ENCODE data around the gene RAD50.
"Not testable (repeated sequence)": the region's sequence is repeated elsewhere in the genome, so short reads cannot be mapped to it uniquely, and the experiment has no call there.

RAD50 gene

DNA sequence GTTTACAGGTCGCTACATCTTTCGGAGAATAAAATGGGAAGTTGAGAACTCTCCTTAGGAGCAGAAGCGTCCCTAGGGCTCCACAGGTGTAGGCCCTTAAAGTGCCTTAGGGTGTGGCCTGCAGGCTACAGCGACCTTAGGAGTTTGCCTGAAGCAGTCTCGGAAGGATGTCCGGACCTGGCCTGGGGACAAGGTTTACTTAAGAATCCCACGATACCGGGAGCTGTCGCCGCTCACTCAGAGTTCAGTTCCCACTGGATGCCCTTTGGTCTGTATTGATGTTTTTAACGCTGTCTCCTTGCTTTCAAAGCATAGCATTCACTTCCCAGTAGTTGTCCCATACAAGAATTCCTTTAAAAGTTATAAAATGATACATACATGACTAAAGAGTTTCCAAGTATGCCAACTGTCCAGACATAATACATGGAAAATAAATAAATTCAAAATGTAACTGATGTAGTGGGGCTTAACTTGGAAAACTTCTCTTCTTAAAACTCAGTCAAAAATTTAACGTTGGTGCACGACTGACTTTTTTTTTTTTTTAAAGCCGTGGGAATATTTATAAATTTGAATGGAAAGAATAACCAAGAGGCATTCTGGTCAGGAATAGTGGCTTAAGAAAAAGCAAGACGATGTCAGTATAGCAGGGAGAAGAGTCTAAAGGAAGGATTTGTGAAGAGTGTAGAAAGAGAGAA is 848 bp downstream of the RAD50 start:
- peak overlapping the region; percentile 78 for H3K4me3 ChIP-seq (ENCODE audit: low read depth, low read length)

DNA sequence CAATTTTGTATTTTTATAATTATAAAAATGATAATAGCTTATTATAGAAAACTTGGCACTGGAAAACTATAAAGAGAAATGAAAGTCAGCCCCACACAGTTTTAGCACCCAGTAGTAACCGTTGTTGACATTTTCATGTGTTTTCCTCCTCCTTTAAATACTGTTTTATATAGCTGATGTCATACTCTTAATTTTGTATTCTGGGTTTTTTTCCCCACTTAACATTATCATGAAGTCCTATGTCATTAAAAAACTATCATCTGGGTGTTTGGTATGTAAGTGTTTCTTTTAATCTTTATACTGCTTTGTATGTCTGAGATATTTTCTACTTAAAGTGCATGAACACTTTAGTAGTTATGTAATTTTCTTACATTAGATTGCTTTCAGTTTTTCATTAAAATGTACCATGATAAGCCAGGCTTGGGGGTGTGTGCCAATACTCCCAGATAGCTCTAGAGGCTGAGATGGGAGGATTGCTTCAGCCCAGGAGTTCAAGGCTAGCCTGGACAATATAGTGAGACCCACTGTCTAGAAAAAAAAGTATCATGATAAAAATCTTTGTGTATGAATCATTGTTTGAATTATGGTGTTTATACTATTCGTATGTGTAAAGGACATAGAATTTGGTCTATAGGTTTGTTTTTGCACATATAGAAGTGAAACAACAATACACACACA is 2.7 kb downstream of the RAD50 start:
- no peak overlapping the region for H3K4me3 ChIP-seq (ENCODE audit: low read depth, low read length)

DNA sequence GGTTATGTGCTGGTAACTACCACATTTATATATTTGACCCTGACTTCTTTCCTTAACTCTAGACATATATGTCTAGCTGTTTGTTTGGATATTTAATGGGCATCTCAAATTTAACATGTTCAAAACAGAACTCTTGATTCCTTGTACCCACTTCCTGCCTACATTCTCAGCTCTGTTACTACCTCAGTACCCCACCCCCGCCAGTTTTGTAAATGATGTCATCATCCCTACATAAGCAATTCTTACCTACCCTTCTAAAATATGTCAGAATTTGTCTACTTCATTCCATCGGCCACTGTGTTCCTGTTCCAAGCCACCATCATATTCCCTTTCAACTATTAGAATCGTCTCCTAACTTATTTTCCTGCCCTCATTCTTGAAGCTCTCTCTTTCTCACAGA is 4.8 kb downstream of the RAD50 start:
- H3K4me3 ChIP-seq (ENCODE audit: low read depth, low read length), result no peak overlapping the region

DNA sequence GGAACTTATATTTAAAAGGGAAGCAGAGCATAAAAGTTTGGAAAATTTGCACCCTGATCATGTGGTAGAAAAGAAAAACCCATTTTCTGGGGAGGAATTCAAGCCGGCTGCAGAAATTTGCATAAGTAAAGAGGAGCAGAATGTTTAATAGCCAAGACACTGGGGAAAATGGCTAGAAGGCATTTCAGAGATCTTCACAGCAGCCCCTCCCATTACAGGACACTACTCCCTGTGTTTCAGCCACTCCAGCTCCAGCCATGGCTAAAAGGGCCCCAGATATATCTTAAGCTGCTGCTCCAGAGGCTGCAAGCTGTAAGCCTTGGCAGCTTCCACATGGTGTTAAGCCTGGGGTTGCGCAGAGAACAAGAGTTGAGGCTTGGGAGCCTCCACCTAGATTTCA is 7.8 kb downstream of the RAD50 start:
- H3K4me3 ChIP-seq (ENCODE audit: low read depth, low read length), result not testable (repeated sequence)

DNA sequence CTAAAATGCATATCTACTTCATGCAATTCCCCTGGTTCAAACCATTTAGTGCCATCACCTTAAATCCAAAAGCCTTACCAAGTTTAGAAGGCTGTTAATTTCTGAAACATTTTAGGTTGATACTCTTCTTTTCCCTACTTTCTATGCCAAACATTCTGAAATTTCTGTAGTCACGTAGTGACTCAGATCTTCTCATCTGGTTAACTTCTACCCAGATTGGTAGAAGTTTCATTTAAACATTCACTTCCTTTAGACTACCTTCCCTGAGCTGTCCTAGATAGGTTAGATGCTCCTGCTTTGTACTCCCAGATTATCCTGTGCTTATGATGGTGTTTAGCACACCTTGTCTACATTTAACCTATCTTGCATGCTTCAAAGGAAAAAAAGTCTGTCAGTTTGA is 9.9 kb downstream of the RAD50 start:
- H3K4me3 ChIP-seq (ENCODE audit: low read depth, low read length), result no peak overlapping the region

DNA sequence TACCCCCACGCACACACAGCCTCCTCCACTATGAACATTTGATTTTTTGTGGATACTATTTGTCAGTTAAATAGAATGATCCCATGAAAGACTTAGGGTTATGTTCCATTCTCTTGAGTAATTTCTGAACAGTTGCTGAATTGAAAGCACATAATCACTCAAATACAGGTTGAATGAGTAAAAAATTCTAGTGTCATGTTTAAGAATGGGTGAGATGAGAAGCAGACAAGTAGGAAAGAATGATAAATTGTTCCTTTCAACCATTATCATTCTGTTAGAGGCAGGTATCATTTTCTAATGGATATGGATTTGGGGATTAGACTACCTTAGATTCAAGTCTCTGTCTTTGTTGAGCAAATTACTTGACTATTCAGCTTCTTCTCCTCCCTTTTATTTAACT is 19.3 kb downstream of the RAD50 start:
- H3K4me3 ChIP-seq (ENCODE audit: low read depth, low read length), result no peak overlapping the region

DNA sequence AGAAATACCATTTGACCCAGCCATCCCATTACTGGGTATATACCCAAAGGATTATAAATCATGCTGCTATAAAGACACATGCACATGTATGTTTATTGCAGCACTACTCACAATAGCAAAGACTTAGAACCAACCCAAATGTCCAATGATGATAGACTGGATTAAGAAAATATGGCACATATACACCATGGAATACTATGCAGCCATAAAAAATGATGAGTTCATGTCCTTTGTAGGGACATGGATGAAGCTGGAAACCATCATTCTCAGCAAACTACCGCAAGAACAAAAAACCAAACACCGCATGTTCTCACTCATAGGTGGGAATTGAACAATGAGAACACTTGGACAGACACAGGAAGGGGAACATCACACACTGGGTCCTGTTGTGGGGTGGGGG is 27.8 kb downstream of the RAD50 start:
- H3K4me3 ChIP-seq (ENCODE audit: low read depth, low read length), result not testable (repeated sequence)

DNA sequence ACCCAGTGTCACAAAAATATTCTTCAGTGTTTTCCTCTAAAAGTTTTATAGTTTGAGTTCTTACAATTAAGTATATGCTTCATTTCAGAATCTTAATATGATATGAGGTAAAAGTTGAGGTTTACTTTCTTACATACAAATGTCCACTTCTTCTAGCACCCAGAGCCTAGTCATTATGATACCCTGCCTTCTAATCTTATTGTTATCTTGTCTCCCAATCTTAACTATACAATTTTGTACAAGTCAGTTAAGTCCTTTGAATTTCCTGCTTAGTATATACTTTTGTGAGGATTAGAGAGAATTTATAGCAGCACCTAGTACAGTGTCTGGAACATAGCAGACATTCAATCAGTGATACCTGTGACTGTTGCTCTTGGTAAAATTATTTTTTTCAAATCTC is 29.3 kb downstream of the RAD50 start:
- H3K4me3 ChIP-seq (ENCODE audit: low read depth, low read length), result no peak overlapping the region

DNA sequence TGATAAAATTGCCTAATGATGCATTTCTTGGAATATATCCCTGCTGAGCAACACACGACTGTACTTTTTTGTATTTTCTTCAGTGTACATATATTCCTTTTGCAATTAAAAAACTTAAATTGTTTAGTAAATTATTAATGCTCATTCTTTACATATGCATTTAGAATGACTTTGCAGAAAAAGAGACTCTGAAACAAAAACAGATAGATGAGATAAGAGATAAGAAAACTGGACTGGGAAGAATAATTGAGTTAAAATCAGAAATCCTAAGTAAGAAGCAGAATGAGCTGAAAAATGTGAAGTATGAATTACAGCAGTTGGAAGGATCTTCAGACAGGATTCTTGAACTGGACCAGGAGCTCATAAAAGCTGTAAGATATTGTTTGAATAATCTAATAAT is 32.7 kb downstream of the RAD50 start:
- H3K4me3 ChIP-seq (ENCODE audit: low read depth, low read length), result no peak overlapping the region

DNA sequence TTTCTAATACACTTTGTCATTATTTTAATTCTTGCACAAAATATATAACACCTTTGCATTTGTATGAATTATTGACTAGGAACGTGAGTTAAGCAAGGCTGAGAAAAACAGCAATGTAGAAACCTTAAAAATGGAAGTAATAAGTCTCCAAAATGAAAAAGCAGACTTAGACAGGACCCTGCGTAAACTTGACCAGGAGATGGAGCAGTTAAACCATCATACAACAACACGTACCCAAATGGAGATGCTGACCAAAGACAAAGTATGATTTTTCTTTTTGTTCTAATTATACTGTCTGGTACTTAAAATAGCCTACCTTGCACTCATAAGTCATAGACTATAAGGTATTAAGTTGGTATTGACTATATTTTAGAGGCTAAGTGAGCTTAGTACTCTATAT is 34.4 kb downstream of the RAD50 start:
- H3K4me3 ChIP-seq (ENCODE audit: low read depth, low read length), result no peak overlapping the region

DNA sequence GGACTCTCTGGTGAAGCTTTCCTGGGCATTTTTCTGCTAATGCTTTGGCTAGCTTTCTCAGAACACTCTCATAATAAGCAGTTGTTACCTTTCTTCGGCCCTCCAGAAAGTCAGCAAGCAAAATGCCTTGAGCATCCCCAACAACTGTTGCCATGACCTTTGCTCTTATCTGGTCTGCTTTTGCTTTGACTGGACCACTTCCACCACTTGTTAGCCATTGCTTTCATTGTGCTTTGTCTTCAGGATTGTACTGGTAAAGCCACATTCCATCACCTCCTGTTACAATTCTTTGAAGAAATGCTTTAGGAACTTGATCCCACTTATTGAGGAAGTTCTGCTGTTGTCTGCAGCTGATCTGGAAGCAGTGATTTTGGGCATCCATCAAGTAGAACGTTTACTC is 35.7 kb downstream of the RAD50 start:
- no peak overlapping the region for H3K4me3 ChIP-seq (ENCODE audit: low read depth, low read length)

DNA sequence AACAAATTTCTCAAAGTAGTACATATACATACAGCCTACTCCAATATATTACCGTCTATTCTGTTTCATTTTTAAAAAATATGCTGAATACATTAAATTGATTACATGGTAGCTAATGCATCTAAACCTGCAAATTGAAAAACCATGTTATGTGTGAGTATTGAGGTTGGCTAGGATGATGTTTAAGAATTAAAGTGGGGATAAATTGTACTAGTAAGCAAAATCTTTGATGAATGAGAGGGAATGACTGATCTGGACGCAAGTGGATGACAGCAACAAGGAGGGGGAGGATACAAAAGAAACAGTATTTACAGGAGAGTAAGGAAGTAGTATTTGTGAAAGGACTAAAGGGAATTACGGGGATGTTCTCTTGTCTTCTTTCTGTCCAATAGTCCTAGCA is 37.4 kb downstream of the RAD50 start:
- H3K4me3 ChIP-seq (ENCODE audit: low read depth, low read length), result no peak overlapping the region

DNA sequence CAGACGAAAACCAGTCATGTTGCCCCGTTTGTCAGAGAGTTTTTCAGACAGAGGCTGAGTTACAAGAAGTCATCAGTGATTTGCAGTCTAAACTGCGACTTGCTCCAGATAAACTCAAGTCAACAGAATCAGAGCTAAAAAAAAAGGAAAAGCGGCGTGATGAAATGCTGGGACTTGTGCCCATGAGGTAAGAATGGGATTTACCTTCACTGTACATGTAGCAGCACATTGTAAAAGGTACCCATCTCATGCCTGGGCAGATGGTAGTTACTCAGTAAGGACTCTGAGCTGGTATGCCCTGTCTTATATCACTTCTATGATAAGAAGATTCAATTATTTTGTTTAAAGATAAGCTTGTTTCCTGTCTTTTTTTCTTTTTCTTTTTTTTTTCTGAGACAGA is 38.8 kb downstream of the RAD50 start:
- H3K4me3 ChIP-seq (ENCODE audit: low read depth, low read length), result no peak overlapping the region

DNA sequence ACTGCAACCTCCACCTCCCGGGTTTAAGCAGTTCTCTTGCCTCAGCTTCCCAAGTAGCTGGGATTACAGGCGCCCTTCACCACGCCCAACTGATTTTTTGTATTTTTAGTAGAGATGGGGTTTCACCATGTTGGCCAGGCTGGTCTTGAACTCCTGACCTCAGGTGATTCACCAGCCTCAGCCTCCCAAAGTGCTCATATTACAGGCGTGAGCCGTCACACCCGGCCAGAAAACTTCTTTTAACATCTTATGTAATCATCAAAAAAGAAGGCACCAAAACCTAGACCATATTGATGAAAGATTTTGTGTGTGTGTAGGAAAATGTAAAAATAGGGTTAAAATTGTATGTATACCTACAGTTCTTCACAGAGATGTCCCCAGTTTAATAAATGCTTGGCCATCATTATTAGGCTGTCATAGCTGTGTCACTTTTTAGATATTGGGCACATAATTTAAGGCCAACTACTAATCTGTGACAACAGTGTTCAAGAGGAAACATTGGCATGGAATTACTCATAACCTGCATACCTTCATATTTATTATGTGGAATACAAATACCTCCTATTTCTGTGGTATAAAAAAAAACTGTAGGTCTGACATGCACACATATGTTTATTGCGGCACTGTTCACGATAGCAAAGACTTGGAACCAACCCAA is 44.4 kb downstream of the RAD50 start:
- H3K4me3 ChIP-seq (ENCODE audit: low read depth, low read length), result no peak overlapping the region

DNA sequence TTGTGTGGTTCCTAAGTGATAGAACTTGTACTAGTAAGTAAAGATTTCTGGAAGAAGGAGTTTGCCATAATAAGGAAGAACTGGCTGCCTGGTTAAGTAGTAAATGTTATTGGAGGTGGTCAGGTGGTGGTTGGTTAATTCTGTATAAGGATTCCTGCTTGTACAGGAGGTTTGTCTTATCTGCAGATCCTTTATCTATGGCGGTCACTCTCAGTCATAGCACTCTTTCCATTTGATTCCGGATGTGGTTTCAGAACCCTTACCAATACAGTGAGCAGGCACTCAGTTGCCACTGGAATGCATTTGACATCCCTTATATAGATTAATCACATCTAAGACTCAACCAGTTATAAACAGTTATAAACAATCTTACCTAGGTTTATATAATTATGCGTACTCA is 50.3 kb downstream of the RAD50 start:
- no peak overlapping the region for H3K4me3 ChIP-seq (ENCODE audit: low read depth, low read length)

DNA sequence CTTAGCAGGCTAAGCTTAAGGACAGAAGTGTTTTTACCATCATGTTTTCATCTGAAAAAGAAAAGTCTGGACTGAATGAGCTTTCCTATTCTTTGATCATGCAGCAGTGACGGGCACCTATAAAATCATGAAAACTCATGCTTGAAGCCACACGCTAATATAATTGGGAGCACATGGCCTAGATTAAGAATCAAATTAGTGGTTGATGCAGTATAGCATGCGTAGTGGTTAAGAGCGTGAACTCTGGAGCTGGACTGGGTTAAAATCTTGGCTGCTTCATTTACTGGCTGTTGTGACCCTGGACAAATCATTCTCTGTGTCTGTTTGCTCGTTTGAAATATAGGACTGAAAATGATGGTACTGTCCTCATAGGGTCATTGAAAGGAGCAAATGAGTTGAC is 51.3 kb downstream of the RAD50 start:
- no peak overlapping the region for H3K4me3 ChIP-seq (ENCODE audit: low read depth, low read length)

DNA sequence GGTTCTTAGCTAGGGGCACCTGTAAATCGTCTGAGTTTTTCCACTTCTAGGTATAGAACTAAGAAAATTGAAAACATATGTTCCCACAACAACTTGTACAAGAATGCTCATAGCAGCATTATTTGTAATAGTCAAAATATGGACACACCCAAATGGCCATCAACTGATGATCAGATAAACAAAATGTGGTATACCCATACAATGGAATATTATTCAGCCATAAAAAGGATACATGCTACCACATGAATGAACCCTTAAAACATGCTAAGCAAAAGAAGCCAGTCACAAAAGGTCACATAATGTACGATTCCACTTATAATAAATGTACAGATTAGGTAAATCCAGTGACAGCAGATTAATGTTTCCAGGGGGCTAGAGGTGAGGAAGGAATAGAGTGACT is 55.2 kb downstream of the RAD50 start:
- H3K4me3 ChIP-seq (ENCODE audit: low read depth, low read length), result no peak overlapping the region

DNA sequence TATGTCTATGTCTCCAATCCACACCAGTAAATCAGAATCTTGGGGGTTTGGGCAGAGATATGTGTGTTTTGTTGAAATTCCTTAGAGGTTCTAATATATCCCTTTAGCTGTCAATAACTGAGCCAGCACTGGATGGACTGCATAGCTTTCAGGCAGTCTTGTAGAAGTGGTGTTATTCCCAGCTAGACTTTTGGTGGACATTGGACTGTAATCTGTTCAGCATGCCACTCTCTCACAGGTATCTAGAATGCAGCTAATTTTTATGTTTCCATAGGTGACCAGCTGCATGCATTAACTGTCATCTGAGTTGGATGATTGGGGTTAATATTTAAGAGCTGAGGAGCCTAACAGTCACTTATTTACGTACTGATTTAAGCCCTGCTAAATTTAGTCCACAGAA is 56.1 kb downstream of the RAD50 start:
- no peak overlapping the region for H3K4me3 ChIP-seq (ENCODE audit: low read depth, low read length)

DNA sequence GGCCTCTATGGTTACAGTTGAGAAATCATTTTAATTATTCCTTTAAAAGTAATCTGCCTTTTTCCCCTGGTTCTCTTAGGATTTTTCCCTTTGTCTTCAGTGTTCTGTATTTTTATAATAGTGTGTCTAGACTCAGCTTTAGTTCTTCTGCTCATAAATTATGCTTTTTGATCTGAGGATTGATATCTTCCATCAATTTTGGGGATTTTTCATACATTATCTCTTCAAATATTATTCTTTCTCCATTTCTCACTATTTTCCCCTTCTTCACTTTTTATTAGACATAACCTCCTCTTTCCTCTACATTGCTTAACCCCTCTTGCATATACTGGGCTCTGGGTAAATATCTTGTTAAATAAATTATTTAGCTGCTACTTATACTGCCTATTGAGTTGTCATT is 64.9 kb downstream of the RAD50 start:
- no peak overlapping the region for H3K4me3 ChIP-seq (ENCODE audit: low read depth, low read length)

DNA sequence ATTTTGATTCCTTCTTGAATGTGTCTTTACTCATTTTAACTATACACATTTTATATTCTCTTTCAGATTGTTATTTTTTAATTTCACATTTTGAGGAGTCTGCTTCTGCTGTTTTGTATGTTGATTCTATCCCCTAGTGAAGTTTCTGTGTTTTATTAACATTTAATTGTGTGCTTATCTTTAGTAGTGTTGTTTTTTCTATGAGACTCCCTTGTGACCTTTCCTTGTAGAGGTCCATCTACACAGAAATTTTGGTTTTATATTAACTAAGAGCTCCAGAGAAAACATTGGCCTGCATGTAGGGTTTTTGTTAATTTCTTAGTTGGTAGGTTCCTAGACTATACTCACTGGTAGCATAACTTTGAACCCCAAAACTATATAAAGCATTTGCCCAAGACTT is 65.8 kb downstream of the RAD50 start:
- no peak overlapping the region for H3K4me3 ChIP-seq (ENCODE audit: low read depth, low read length)

DNA sequence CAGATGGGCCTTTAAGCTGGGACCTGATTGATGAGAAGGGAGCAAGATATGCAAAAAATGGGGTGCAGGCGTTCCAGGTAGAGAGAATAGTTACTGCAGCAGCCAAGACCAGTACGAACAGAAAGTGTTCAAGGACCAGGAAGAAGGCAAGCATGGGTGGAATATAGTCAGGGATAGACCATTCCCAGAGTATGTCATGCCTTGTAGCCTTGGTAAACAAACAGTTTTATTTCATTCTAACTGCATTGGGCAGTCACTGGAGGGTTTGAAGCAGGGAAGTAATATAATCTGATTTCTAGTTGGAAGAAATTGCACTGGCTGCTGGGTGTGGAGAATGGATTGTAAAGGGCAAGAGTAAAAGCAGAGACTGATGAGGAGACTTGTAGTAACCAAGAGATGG is 70.7 kb downstream of the RAD50 start:
- no peak overlapping the region for H3K4me3 ChIP-seq (ENCODE audit: low read depth, low read length)

DNA sequence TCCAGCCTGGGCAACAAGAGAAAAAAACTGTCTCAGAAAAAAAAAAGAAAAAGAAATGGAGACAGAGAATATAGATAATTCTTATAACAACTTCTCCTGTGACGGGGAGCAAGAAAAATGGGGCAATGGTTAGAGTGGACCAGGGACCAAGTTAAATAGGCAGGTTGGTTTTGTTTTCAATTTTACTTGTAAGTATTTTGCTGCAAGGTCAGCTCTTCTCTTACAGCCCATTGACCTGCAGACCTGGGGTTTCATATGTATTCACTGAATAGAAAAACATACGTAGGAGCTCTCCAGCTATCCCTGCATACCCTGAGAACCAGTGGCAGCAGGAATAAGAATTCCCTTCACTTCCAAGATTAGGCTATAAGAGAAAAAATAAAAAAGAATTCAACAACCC is 72.0 kb downstream of the RAD50 start:
- H3K4me3 ChIP-seq (ENCODE audit: low read depth, low read length), result no peak overlapping the region
